ENCODE results near the gene ELP4.

Gene ELP4

DNA sequence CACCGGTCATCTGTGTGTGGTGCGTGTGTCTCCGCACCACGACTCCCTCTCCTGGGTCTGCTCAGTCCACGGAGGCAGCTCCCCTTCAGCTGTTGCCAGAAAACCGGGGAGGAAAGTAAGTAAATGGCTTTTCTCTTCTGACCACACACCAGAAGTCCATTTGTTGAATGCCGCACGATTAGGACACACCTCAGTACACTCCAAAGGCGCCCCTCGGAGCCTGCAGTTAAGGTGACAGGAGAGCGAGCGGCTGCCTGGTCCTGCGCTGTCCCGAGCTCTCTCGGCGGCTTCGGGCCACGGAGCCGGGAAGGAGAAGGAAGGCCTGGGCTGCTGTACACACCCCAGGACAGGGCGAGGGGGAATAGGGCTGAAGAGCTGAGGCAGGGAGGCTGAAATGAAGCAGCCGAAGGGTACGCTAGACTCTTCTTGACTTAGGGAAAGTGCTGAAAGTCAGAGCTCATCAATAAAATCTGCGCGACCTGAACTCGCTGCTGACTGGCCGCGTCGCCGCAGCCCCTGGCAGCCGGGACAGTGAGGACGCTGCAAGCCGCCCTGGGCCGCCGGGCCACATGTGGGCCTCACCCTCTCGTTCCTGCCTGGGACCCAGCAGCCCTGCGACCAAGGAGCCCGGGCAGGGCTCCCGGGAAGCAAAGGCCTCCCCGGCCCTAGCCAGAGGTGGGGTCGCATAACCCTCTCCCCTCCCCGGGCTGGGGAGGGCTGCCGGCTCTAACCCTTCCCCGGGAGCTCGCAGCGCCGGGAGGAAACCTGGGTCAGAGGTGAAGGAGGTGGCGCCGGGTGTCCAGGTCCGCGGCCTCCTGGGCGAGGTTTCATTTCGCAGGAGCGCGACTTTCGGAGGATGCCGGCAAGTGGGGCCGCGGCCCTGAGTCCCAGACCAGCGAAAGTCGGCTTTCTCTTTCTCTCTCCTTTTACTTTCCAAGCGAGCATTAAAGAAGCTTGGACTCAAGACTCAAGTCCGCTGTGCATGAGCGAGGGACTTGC is 303.1 kb downstream of the ELP4 start:
- ChIA-PET POLR2A (ENCODE audit: low non-redundant PET) (no interaction called here), CTCF (interaction anchor here (0.5 kb wide), 1 partner anchor 194 kb away, joined by 3 read pairs; no protein-coding TSS in a partner anchor)
- H3K27ac ChIP-seq = peak overlapping the region; percentile 86
- TF ChIP-seq, protein P1, sequence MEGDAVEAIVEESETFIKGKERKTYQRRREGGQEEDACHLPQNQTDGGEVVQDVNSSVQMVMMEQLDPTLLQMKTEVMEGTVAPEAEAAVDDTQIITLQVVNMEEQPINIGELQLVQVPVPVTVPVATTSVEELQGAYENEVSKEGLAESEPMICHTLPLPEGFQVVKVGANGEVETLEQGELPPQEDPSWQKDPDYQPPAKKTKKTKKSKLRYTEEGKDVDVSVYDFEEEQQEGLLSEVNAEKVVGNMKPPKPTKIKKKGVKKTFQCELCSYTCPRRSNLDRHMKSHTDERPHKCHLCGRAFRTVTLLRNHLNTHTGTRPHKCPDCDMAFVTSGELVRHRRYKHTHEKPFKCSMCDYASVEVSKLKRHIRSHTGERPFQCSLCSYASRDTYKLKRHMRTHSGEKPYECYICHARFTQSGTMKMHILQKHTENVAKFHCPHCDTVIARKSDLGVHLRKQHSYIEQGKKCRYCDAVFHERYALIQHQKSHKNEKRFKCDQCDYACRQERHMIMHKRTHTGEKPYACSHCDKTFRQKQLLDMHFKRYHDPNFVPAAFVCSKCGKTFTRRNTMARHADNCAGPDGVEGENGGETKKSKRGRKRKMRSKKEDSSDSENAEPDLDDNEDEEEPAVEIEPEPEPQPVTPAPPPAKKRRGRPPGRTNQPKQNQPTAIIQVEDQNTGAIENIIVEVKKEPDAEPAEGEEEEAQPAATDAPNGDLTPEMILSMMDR (conservative IDR thresholded peaks at IDR 0.05; ENCODE audit: low read depth) = no peak
- DNase-seq (ENCODE audit: low spot score) = no peak

DNA sequence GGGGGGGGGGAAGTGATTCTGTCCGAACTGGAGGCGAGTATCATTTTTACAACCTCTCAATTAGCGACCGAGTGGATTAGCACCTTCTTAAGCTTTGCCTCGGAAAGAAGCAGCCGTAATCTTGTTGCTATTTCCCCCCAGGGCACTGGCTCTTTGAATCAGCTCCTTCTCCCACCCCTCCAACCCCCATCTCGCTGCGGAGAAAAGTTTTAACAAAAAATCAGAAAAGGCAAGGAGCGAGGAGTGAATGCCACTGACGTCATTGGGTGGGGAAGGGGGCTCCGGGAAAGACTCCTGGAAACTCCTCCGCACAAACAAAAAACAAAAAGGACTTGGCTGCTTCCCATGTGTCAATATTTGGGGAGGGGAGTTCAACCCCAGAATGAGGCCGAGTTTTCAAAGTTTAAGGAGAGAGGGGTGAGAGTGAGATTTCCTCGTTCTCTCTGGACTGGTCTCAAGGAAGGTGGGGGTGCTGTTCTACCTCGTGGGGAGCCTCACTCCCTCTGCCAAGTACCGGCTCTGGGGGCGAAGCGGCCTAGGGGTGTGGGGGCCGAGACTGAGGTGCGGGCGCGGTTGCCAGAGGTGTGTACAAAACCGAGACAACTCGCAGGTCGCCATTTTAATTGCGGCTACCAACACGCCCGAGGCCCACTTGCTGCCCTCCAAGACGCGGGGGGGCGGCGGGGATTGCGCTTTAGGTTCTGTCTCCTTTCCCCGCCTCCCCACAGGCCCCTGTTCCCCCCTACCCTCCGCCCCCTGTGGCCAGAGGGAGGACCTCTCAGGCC is 304.0 kb downstream of the ELP4 start:
- DNase-seq (ENCODE audit: low spot score) = no peak
- CTCF ChIA-PET = interaction anchor here (0.6 kb wide), 1 partner anchor 51 kb away, joined by 3 read pairs; no protein-coding TSS in a partner anchor
- no peak overlapping the region for H3K27ac ChIP-seq
- TF ChIP-seq, protein P1 (conservative IDR thresholded peaks at IDR 0.05; ENCODE audit: low read depth) = no peak
- POLR2A ChIA-PET (ENCODE audit: low non-redundant PET) = no interaction called here

DNA sequence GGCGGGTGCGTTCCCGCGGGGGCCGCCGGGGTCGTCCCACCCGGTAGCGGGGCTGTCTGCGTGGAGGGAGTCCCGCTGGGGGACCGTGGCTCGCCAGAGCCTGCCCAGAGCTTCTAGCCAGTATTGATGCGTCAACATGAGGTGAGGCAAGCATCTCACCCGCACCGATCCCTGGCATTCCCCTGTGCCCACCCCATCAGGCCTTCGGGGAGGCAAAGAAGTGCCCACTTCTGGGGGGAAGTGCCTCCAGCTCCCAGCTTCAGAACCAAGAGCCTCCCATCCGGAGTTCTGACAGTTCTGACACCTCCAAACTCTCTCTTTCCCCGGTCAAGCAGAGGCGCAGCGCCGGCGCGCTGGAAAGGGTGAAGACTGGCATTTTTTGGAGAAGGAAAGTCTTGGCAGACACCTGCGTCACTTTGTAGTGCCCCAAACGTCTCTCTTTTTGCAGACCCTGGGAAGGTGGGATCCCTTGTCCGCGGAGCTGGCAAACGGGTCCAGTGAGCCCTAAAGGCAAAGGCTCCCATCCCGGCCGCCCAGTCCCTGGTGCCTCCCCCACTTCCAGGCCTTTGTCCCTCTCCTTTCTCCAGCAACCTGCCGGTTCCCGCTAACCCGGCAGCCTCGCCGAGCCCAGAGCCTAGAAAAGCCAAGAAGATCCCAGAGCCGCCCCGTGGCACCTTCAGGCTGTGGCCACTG is 304.8 kb downstream of the ELP4 start:
- TF ChIP-seq, protein P1 (conservative IDR thresholded peaks at IDR 0.05; ENCODE audit: low read depth) = no peak
- DNase-seq (ENCODE audit: low spot score) = no peak
- H3K27ac ChIP-seq = no peak overlapping the region
- CTCF ChIA-PET = interaction anchor here (0.5 to 0.6 kb wide), 2 partner anchors 52 to 186 kb away, joined by 3 read pairs; no protein-coding TSS in a partner anchor
- POLR2A ChIA-PET (ENCODE audit: low non-redundant PET) = no interaction called here

DNA sequence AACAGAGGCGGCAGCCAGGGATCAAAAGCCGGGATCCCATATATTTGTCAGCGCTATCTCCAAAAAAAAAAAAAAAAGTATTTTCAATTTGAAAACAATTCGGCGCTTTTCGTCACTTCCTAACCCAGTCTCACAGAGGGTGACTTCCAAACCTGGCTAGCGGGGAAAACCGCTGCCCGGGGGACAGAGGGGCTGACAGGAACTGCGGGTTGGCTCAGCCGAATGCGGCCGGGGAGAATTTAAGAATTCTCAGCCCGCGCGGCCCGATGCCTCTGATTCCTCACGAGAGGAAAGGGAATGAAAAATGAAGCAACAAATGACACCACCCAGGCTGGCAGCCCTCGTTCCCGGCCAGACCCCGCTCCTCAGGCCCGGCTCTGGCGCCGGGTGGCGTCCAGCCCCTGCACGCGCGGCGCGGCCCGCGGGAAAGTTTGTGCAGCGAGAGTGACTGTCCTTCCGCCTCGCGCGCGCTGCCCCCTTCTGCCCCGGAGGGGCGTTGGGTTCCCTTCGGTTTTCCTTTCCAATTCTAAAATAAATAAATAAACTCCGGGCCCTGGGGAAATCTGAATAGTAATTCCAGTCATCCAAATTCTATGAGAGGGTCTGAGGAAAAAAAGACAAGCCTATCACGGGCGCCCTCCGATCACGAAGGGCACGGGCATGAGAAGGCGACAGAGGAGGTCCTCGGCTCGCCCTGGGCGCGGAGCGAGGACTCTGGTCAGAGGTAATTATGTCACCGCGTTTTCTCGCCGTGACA is 306.3 kb downstream of the ELP4 start:
- TF ChIP-seq, protein P1 (conservative IDR thresholded peaks at IDR 0.05; ENCODE audit: low read depth) = no peak
- CTCF ChIA-PET = interaction anchor here (0.6 kb wide), 3 partner anchors 9 to 399 kb away, joined by 3 read pairs; no protein-coding TSS in a partner anchor
- H3K27ac ChIP-seq = no peak overlapping the region
- no peak for DNase-seq (ENCODE audit: low spot score)
- POLR2A ChIA-PET (ENCODE audit: low non-redundant PET) = no interaction called here

DNA sequence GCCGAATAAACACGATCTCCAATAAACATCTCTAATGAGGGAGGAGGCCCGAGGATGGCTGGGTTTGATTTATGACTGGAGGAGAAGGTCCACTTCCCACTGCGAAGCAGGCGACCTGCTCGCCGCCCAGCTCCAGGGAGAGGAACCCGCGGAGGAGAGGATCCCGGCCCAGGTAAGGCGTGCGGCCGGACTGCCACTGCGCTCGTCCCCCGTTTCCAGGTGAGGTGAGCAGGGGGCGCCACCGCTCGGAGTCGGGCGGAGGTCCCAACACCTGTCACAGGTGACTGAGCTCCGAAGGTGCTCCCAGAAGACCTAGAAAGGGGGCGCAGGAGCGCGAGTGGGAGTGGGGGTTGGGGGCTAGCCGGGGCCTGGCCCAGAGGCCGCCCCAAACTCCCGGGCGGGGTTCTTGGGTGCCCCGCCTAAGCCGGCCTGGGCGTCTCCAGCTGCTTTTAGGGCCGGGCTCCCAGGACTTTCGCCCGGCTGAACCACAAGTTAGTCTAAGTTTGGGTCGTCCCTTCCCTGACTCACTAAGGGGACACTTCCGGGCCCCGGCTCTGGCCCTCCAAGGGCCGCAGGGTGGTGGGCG is 307.0 kb downstream of the ELP4 start:
- TF ChIP-seq, protein P1 (conservative IDR thresholded peaks at IDR 0.05; ENCODE audit: low read depth) = no peak
- POLR2A ChIA-PET (ENCODE audit: low non-redundant PET) = no interaction called here
- CTCF ChIA-PET = interaction anchor here (0.6 to 1.5 kb wide), 3 partner anchors 10 to 359 kb away, joined by 3 to 4 read pairs (median 3); no protein-coding TSS in a partner anchor
- H3K27ac ChIP-seq = no peak overlapping the region
- DNase-seq (ENCODE audit: low spot score) = no peak
